Endothelial cell of hepatic sinusoid (primary cell): Measurements from ENCODE around the gene EEF2.
"Not testable (repeated sequence)": the region's sequence is repeated elsewhere in the genome, so short reads cannot be mapped to it uniquely, and the experiment has no call there.

Source experiments
- in situ Hi-C: cut with HindIII; loops from 2 replicates; pipeline ENCODE4 v1.10.0; 2017; ENCODE audit warnings: low sequenced_read_pairs

The EEF2 gene

GRCh38 chr19:3950871-3951861, 34.1 kb downstream of the EEF2 start:
- in situ Hi-C loops, result no loop called here

DNA sequence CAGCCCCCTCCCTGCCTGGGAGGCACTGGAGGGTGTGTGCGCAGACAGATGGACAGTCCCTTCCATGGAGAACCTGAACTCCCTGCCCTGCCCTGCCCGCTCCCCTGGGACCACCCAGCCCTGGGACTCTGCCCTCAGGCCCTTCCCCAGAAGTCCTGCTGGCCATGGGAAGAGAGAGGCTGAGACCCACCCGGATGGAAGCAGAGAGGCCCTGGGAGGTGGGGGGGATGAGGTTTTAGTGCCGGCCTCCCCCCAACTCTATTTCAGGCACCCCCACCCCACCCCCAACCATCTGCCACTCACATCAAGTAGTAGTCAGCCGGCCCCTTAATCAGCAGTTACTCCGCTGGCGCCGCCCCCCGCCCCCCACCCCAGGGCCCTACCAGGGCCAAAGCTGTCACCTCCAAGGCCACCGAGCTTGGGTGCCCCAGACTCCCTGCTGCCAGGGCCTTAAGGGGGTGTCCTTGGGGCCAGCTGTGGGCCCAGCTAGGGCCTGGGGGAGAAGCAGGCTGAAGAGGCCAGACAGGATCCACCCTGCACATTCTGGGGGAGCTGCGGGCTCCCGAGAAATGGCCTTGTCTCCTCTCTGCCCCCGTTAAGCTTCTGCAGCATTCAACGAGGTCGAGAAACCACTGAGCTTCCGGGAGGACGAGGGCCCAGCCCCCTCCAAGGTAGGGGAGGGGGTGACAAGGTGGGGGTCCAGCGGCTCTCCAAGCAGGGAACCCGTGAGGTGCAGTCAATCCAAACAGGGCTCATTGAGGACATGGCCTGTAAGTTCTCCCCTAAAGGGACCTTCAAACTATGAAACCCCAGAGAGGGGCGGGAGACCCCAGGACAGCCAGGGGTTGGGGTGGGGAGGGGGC, 35.0 kb downstream of the EEF2 start:
- in situ Hi-C loops, result no loop called here

GRCh38 chr19:3949294-3949693, 36.0 kb downstream of the EEF2 start:
- in situ Hi-C loops, result no loop called here

DNA sequence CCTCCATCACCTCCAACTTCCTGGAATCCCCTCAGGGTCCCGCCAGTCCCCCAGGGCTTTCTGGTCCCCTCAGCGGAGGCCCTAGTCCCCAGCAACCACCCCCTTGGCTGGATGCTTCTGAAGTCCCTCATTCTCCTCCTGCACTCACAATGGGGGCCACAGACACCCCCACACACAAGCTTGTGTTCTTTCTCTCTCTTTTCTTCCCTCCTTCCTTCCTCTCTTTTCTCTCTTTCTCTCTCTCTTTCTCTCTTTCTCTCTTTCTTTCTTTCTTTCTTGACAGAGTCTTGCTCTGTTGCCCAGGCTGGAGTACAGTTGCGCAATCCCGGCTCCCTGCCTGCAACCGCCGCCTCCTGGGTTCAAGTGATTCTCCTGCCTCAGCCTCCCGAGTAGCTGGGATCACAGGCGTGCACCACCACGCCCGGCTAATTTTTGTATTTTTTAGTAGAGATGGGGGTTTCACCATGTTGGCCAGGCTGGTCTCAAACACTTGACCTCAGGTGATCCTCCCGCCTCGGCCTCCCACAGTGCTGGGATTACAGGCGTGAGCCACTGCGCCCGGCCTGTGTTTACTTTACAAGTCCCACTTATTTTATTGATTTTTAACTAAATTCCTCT, 37.8 kb downstream of the EEF2 start:
- in situ Hi-C loops, result not testable (repeated sequence)

DNA sequence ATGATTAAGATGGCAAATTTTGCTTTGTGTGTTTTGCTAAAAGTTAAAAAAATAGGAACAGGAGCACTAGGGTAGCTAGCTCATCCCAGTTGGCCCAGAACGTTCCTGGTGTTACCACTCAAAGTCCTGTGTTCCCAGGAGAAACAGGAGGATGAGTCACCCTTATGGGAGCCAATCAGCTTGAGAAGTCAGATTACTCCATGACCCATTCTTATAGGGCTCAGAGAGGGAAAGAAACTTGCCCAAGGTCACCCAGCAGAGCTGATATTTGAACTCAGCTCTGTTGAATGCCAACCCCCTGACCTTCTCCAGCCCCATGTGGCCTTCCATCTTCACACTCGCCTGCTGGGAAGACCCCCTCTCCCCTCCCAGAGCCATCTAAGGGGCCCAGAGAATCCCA, 39.4 kb downstream of the EEF2 start:
- in situ Hi-C loops, result no loop called here

GRCh38 chr19:3944018-3944721, 41.1 kb downstream of the EEF2 start:
- in situ Hi-C loops, result no loop called here

DNA sequence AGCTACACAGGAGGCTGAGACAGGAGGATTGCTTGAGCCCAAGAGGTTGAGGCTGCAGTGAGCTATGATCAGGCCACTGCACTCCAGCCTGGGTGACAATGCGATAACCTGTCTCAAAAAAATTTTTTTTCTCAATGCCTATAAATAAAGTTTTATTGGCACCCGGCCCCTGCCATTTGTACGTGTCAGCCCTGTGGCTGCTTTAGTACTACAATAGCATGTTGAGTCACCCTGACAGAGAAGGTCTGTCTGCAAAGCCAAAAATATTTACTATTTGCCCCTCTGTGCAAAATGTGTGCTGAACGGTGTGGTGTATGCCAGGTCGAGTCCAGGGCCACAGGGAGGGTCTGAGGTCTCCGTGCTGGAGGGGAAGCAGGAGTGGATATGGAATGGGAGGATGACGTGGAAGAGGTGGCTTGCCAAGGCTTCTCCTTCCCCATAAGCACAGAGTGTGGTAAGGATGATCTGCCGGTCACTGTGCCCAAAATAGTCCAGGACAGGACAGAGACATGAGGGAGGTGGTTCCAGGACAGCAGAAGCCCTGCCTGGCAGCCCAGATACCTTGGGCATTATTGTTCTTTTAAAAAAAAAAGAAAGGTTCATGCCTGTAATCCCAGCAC, 42.4 kb downstream of the EEF2 start:
- in situ Hi-C loops, result no loop called here

- in situ Hi-C loops, result not testable (repeated sequence)
Measured at GRCh38 chr19:3938300-3938950, 46.8 kb downstream of the EEF2 start.

DNA sequence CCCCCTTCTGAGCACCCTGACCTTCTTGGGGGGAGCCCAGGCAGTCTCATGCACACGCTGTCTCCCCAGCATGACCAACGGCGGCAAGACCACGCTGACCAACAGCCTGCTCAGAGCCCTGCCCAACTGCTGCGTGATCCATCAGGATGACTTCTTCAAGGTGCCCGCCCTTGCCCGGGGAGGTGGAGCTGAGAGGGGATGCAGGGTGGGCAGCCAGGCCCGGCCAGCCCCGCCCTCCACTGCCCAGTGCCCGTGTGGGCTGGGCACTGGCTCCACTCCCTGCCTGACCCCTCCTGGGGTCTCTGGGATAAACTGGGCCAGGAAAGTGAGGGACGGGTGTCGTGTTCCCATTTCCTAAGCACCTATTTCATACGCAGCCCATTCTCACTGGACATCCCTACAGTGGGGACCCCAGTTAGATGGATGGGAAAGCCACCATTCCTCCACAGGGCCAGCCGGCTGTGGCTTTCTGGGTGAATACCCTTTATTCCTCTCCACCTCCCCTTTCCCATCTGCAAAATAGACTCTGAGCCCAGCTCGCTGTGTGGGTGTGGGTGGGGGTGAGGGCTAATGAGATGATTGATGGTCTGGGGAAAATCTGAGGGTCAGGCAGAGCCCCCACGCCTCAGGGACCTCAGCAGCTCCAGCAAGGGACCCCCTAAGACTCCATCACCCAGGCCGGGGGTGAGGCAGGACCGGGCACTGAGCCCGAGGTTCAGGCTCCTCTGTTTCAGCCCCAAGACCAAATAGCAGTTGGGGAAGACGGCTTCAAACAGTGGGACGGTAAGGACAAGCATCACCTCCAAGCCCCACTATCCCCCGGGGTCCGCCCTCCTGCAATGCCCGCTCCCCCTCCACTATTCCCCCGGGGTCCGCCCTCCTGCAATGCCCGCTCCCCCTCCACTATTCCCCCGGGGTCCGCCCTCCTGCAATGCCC, 48.5 kb downstream of the EEF2 start:
- in situ Hi-C loops, result no loop called here

DNA sequence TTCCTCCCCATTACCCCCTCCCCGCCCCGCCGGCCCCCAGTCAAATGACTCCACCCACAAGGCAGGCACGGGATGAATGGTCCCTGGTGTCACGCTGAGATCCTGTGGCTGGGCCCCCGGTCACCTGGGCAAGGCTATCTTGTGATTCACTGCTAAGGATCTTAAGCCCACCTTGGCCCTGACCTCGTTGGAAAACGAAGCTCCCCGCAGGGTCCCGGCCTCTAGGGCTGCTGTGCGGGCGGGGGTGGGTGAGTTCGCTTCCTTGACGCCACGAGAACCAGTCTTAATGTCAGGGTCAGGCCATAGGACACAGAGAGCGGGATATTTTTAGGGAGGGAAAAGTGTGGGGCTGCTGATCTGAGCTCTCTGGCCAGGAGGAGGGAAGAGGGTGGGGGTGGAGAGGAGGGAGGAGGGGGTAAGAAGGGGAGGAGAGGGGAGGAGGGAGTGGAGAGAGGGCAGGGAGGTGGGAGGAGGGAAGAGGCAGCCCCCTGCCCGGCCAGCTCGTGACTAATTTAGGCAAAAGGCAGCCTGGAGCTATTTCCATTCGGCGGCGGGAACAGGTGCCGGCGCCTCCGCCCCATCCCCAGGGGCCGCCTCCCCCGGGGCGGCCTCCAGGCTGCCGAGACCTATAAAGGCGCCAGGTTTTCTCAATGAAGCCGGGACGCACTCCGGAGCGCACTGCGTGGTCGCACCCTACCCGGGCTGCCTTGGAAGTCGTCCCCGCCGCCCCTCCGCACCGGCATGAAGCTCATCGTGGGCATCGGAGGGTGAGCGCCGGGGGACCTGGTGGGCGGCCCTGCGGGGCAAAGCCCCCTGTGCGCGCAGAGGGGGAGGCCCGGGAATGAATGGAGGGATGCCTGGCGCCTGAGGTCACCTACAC, 52.1 kb downstream of the EEF2 start, which contains the start of gene NMRK2:
Gene NMRK2 (plus strand): TSS at position 139 of the 880 bp plus-strand sequence. CDS start 603 bp downstream, at position 742.
- in situ Hi-C loops, result no loop called here

GRCh38 chr19:3931041-3931440, 54.2 kb downstream of the EEF2 start:
- in situ Hi-C loops, result no loop called here
